Colonic mucosa (tissue), 4 donors: ENCODE results near the gene MAST3. TPM values are rescaled to one million over a fixed set of nuclear protein-coding genes. Genes with fewer than 3 reads are reported as not detected.
"Not testable (repeated sequence)": the region's sequence is repeated elsewhere in the genome, so short reads cannot be mapped to it uniquely, and the experiment has no call there.

ENCODE experiments used
- DNase-seq: peaks from one replicate; pipeline ENCODE4 v3.0.0-alpha.2; 2020
- H3K27ac ChIP-seq: fragments of 200-600 bp; one replicate; pipeline ENCODE4 v1.8.0; 2021
- H3K27me3 ChIP-seq: fragments of 200-600 bp; one replicate; pipeline ENCODE4 v1.8.0; 2021
- H3K36me3 ChIP-seq: fragments of 200-600 bp; one replicate; pipeline ENCODE4 v1.8.0; 2021
- H3K4me1 ChIP-seq: fragments of 200-600 bp; one replicate; pipeline ENCODE4 v1.8.0; 2021; ENCODE audit warnings: mild to moderate bottlenecking
- H3K4me3 ChIP-seq: fragments of 200-600 bp; one replicate; pipeline ENCODE4 v1.8.0; 2021
- H3K9ac ChIP-seq, 2 donors: one replicate each; pipeline ENCODE4 v1.7.0; 2013; ENCODE audit warnings: control low read depth in 2 of 2, low read depth in 2 of 2, low read length in 2 of 2
- H3K9me3 ChIP-seq: fragments of 200-600 bp; one replicate; pipeline ENCODE4 v1.8.0; 2021
- CTCF ChIP-seq: fragments of 200-600 bp; IDR thresholded peaks from one replicate; pipeline ENCODE4 v1.8.0; 2022; ENCODE audit warnings: antibody characterized with exemption, mild to moderate bottlenecking
- intact Hi-C: fragments of 100-400 bp; cut with DNase I; formaldehyde crosslinking; loops from one replicate; pipeline ENCODE4 v1.14.1; 2022
- total RNA-seq, 2 donors: library from RNA; stranded (reverse); fragmentation: NEBNext Ultra II Directional in 1 of 2; extraction: Animal tissue kit (Norgen Biotek cat#: 25700) in 1 of 2; gene quantifications; one replicate each; pipeline ENCODE4 v1.2.1, GENCODE V29; 2021
- donor health status: healthy.
- donor health status: DM: no; HTN: no; CAD: no.
- donor health status: DM: no; HTN: no; CAD: no.

Gene MAST3
- total RNA-seq, 2 donors from 2014 or later, result 24.3 to 30.9 TPM

GRCh38 chr19:18086590-18087138 lies 10.9 kb upstream of the MAST3 start, which contains the start of gene IL12RB1:
Gene IL12RB1 (minus strand): TSS chr19:18086934. CDS start chr19:18086823, 111 bp downstream.
- Histone ChIP-seq H3K4me1 (no peaks in the 10 kb centered on the region), H3K36me3 (no peaks in the 10 kb centered on the region), H3K27ac (peak within 1 kb of the TSS; percentile 37), H3K9ac (peak within 1 kb of the TSS in 1 of 2 donors; percentile 72), H3K9me3 (no peaks in the 10 kb centered on the region), H3K27me3 (no peaks in the 10 kb centered on the region), H3K4me3 (peak within 1 kb of the TSS; percentile 11)
- TF ChIP-seq CTCF, result no peak
- no peak for DNase-seq
- intact Hi-C loops, result no loop called here

DNA sequence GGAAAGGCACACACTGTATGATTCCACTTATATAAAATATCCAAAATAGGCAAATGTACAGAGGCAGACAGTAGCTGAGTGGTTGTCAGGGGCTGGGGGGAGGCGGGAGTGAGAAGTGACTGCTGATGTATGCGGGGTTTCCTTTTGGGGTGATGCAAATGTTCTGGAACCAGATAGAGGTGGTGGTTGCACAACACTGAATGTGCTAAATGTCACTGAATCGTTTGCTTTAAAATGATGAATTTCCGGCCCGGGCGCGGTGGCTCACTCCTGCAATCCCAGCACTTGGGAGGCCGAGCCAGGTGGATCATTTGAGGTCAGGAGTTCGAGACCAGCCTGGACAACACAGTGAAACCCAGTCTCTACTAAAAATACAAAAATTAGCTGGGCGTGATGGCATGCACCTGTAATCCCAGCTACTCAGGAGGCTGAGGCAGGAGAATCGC lies 8.5 kb upstream of the MAST3 start:
- H3K4me3 ChIP-seq, H3K9me3 ChIP-seq, intact Hi-C loops, H3K36me3 ChIP-seq, H3K4me1 ChIP-seq, H3K27me3 ChIP-seq, H3K9ac ChIP-seq, DNase-seq: not testable (repeated sequence)
- peak overlapping the region; percentile 34 for H3K27ac ChIP-seq

GRCh38 chr19:18089726-18090125 lies 7.9 kb upstream of the MAST3 start:
- intact Hi-C loops, result no loop called here

GRCh38 chr19:18090545-18091216 lies 6.9 kb upstream of the MAST3 start:
- H3K36me3 ChIP-seq, result no peaks in the 10 kb centered on the region
- H3K9ac ChIP-seq, result peak overlapping the region in 1 of 2 donors; percentile 40
- no peak for TF ChIP-seq CTCF
- no peaks in the 10 kb centered on the region for H3K9me3 ChIP-seq
- peak overlapping the region; percentile 34 for H3K27ac ChIP-seq
- intact Hi-C loops, result no loop called here
- no peaks in the 10 kb centered on the region for H3K4me1 ChIP-seq
- H3K4me3 ChIP-seq, result no peak overlapping the region
- no peak for DNase-seq
- H3K27me3 ChIP-seq, result no peaks in the 10 kb centered on the region

More at GRCh38 chr19:18089726-18090125, 7.9 kb upstream of the MAST3 start:
- H3K4me1 ChIP-seq, result no peaks in the 10 kb centered on the region
- no peaks in the 10 kb centered on the region for H3K9me3 ChIP-seq
- no peak for TF ChIP-seq CTCF
- H3K4me3 ChIP-seq, result no peak overlapping the region
- peak overlapping the region; percentile 34 for H3K27ac ChIP-seq
- no peak for DNase-seq
- H3K9ac ChIP-seq, result no peak overlapping the region
- no peaks in the 10 kb centered on the region for H3K36me3 ChIP-seq
- H3K27me3 ChIP-seq, result no peaks in the 10 kb centered on the region

DNA sequence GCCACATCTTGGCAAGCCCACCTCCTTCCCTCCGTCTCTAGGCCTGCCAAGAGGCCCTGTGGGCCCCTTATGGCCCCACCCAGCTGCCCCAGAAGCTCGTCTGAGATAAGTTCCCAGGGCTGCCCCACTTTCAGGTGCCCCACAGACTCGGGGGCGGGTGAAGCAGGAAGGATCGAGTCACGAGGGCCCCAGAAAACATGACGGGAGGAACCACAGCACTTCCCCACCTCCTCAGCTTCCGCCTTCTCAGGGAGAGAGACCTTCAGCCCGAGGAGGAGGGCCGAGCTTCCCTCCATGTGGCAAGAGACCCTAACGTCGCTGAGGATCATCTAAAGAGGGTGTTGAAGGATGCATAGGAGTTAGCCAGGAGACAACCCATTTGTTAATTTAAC lies 6.4 kb upstream of the MAST3 start:
- DNase-seq, result peak; percentile 63
- no peaks in the 10 kb centered on the region for H3K4me1 ChIP-seq
- no peak for TF ChIP-seq CTCF
- no peak overlapping the region for H3K4me3 ChIP-seq
- peak overlapping the region in 1 of 2 donors; percentile 40 for H3K9ac ChIP-seq
- peak overlapping the region; percentile 34 for H3K27ac ChIP-seq
- no peaks in the 10 kb centered on the region for H3K36me3 ChIP-seq
- intact Hi-C loops, result no loop called here
- H3K9me3 ChIP-seq, result no peaks in the 10 kb centered on the region
- H3K27me3 ChIP-seq, result no peaks in the 10 kb centered on the region
